GM18505 (cell line): ENCODE measurements around the gene ITPK1.

ENCODE experiments used
- ATAC-seq: cut with Tn5 transposase; IDR thresholded peaks from one replicate; pipeline ENCODE4 v1.9.1; 2021; ENCODE audit not compliant: unreplicated experiment
- POLR2A ChIP-seq: IDR thresholded peaks from 4 replicates; pipeline ENCODE4 v1.6.1; 2011; ENCODE audit warnings: borderline replicate concordance; ENCODE audit not compliant: insufficient read depth, insufficient read length; ENCODE audit errors: extremely low read depth

Gene ITPK1

DNA sequence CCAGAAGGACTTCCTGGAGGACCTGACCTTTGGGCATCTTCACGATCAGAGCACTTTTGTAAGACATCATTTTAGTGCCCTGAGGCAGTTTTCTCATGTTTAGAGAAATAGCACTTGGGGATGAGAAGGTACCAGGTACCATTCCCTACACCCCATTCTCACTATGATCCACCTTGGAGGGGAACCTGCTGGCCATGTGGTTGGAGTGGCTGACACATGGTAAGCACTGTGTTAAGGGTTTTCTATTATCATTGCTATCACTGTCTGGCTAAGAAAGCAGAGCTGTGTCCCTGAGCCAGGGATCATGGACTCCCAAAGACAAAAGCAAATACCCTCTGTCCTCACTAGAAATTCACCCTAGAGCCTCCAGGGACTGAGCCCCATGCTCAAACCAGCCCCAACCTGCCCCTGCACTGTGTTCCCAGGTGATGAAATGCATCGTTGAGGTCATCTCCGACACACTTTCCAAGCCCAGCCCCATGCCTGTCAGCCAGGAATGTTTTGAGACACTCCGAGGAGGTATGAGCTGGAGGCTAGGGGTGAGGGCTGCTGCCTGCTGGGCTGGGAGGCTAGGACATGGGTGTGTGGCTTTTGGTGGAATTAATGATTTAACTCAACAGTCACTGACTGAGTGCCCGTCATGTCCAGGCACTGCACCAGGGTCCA, 189.4 kb downstream of the ITPK1 start:
- ATAC-seq = no peak
- TF ChIP-seq POLR2A = no peak

DNA sequence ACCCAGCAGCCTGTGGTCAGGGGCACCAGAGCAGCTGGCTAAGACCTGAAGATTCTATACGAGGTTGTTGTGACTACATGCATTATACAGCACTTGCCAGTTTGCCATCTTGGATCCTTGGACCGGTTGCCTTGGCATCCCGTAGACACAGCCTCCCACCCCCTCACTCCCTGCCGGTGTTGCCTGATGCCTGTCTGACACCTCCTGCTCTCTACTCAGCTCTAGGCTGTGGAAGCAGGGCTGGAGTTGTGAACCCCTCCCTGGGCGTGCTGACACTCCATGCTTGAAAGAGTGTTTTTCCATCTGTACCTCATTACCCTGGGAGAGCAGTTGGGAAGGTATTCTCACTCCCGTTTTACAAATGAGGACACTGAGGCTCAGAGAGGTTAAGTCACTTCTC, 190.3 kb downstream of the ITPK1 start:
- no peak for TF ChIP-seq POLR2A
- ATAC-seq = no peak

DNA sequence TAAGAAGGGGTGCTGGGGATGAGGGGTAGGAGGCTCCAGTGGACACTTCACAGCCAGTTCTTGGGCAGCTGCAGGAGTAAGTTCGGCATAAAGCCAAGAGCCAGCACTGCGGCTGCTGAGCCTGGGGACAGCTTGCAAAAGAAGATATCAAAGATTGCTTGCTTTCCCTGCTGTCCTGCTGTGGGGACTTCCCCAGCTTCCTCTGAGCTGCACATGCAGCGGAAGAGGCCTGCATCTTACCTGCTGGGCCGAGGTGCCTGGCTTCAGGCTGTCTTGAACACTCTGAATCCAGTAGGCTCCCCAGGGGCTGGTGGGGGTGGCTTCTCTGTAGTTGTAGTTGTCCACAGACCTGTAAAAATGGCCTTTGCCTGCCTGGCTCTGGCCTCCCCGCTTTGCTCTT, 191.5 kb downstream of the ITPK1 start:
- ATAC-seq = no peak
- no peak for TF ChIP-seq POLR2A

DNA sequence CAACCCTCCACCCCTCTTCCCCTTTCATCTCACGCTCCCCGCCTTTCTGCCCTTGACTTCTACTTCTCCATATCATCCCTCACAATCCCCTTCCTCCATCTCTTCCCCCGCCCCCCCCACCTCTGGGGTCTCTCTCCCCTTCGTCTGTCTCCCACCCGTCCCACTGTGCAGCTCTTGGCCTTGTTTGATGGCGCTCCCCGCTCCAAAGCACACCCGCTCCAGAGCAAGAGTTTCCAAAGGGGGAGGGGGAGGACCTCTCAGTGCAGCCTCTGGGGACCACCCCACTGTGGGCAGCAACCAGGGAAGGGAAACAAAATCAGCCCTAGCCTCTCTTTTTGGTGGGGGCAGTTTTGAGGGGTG, 192.0 kb downstream of the ITPK1 start:
- no peak for ATAC-seq
- no peak for TF ChIP-seq POLR2A

DNA sequence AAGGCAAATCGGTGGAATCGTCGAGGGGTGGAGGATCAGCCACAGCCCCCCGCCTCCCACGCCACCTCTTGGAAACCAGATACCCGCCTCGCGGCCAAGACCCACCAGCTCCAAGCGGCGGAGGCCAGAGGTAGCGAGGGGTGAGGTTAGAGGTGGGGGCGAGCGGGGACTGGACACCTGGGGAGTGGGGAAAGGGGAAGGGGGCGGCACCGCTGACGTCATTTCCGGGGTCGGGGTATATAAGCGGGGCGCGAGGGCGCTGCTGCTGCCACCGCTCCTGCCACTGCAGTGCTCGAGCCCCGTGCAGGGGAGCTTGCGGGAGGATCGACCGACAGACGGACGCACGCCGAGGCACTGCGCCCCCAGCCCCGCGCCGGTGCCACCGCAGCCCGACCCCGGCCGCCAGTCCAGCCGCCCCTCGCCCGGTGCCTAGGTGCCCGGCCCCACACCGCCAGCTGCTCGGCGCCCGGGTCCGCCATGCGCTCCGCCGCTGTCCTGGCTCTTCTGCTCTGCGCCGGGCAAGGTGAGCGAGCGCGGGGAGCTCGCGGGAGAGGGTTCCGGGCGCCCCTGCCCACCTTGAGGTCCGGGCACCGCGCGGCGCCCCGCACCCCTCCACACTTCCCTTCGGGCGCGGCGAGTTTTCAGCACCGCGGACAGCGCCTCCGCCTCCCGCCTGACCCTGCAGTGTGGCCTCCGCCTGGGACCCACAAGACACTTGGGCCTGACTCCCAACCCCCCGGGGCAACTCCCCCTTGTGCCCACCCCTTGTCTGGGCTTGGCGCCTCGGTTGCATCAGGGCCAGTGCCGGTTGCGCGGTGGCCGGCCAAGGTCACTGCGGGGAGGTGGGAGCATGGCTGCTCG, 192.6 kb downstream of the ITPK1 start, which contains the start of gene CHGA:
Gene CHGA, plus strand, starts transcription at position 268 of the 861 bp plus-strand sequence. Its CDS starts 210 bp downstream, at position 478.
- TF ChIP-seq POLR2A = no peak
- ATAC-seq = no peak

DNA sequence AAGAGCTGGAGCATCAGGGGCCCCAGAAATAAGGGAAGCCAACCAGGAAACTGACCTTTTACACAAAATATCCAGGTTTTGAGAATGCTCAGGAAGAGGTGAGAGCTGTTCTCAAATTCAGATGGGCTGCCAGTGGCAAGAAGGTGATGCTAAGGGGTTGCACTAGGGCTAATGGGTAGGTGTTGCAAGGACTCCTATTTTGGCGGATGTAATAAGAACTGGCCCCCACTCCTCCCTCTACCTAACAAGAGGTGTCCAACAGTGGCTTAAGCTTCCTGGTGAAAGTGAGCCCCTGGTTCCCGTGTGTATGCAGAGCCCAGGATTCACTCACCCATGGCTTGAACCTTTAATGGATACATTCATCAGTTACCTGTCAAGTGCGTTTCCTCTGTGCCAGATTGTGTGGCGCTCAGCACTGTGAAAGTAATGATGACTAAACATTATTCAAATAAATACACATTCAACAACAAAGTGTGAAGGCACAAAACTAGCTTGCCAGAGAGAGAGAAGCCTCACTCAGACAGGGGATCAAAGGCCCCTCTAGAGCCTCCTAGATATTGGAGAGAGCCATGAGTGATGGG, 193.5 kb downstream of the ITPK1 start:
- TF ChIP-seq POLR2A = no peak
- no peak for ATAC-seq

DNA sequence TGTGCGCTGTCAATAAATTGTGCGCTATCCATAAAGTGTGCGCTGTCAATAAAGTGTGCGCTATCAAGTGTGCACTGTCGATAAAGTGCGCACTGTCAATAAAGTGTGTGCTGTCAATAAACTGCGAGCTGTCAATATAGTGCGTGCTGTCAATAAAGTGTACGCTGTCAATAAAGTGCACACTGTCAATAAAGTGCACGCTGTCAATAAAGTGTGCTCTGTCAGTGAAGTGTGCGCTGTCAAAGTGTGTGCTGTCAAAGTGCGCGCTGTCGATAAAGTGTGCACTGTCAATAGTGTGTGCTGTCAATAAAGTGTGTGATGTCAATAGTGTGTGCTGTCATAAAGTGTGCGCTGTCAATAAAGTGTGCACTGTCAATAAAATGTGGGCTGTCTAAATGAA, 195.7 kb downstream of the ITPK1 start:
- no peak for ATAC-seq
- no peak for TF ChIP-seq POLR2A

DNA sequence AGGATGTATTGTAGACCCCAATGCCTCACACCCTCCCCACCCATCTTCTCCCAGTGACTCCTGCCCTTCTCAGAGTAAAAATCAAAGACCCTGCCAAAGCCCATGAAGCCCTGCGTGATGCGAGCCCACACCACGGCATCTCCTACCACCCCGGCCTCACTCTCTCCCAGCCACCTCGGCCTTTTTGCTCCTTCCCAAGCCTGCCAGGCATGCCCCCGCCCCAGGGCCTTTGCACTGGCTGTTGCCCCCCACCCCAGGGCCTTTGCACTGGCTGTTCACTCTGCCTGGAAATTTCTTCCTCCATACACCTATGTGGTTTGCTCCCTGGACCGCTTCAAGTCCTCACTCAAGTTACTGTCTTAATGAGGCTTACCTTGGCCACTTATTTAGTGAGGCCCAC, 197.8 kb downstream of the ITPK1 start:
- no peak for TF ChIP-seq POLR2A
- ATAC-seq = no peak

DNA sequence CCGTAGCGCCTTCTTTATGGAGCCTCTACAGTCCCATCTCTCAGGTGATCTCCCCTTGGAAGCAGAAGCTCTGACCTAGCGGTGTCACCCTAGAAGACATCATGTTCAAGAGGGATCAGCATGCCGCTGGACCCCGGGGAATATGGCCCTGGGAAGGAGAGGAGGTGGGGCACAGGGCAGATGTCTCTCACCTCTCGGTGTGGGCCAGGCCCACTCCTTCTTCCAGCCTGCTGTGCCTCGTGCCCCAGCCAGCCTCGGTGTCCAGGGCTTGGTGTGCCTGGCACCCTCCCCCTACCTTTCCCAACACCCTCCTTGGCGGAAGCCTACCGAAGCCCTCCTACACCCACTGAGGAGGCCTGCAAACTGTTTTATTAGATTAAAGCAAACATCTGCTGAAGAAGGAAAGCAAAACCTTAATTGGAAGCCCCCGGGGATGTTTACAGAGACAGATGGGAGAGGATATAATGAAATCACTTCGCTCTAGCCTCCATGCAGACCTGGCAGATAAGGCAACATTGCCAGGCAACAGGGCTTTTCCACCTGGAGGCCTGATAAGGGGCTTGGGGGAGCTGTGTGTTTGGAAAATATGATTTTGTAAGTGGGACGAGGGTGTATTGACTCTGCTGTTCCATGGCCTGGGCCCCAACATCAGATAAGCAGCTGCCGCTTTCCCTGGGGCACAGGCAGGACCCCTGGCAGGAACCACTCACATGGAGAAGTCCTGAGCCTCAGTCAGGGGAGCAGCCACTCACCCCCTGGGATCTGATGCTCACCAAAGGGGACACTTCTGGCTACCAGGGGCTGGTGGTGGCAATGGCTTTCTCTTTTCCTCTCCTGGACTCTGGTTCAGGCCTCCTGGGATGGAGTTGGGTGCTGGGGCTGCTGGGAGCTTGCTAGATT, 198.4 kb downstream of the ITPK1 start:
- no peak for TF ChIP-seq POLR2A
- ATAC-seq = no peak

DNA sequence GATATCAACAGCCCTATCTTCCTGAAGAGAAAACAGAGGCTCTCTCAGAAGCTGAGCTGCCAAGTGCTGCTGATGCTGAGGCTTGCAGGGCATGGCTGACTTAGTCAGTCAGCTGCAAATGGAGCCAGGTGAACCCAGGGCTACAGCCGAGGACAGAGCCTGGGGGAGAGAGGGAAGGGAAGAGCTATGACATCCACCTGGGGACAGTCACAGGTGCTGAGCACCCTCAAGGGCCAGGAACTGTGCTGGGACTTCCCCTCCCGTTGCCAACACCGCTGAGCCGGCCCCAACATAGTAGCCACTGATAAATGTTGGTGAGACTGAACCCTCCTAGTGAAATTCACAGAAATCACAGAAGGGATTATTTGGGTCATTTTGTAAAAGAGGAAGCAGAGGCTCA, 199.5 kb downstream of the ITPK1 start:
- ATAC-seq = no peak
- TF ChIP-seq POLR2A = no peak

DNA sequence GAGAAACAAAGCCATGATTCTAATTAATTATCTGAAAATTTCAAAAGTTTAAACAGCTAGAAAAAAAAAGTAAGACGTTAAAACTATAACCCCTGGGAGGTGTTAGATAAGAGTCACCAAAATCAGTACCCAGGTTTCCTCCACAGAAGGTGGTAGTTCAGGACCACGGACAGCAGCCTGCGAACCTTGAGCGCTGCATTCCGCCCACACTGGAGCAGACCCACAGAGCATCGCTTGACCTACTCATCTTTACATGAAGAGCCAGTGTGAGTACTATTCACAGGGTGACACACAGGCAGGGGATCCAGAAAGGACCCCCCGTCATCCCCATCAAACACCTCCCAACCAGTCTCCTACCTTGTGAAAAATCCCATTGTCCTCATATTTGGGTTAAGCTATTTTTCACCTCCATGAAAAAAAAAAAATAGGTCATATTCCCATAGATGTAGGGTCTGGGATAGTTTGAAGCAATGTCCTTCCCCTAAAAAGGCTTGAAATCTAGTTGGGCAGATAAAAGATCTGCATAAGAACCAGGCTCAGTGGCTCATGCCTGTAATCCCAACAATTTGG, 201.6 kb downstream of the ITPK1 start:
- ATAC-seq = no peak
- TF ChIP-seq POLR2A = no peak

DNA sequence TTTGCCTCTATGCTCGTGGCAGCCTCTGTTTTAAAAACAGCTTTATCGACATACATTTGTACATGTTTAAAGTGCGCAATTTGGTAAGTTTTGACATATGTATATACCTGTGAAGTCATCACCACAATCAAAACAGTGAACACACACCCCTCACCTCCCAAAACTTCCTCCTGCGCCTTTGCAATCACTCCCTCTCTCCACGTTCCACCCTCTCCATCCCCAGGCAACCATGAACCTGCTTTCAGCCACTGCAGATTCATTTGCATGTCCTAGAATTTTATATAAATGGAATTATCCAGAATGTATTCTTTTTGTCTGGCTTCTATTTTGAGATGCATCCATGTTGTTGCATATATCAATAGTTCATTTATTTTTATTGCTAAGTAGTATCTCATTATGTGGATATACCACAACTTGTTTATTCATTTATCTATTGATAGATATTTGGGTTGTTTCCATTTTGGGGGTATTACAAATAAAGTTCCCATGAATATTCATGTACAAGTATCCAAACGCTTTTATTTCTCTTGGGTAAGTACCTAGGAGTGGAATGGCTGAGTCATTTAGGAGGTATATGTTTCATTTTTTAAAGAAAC, 208.3 kb downstream of the ITPK1 start:
- TF ChIP-seq POLR2A = no peak
- ATAC-seq = no peak
